ENCODE results near the gene HMCN2. TPM values are rescaled to one million over a fixed set of nuclear protein-coding genes. Genes with fewer than 3 reads are reported as not detected.

Gene HMCN2
- total and polyA plus RNA-seq, 2 donors (not counting 1 experiment from before 2014, with no cell fraction given): 0.01 TPM; not detected in 1

DNA sequence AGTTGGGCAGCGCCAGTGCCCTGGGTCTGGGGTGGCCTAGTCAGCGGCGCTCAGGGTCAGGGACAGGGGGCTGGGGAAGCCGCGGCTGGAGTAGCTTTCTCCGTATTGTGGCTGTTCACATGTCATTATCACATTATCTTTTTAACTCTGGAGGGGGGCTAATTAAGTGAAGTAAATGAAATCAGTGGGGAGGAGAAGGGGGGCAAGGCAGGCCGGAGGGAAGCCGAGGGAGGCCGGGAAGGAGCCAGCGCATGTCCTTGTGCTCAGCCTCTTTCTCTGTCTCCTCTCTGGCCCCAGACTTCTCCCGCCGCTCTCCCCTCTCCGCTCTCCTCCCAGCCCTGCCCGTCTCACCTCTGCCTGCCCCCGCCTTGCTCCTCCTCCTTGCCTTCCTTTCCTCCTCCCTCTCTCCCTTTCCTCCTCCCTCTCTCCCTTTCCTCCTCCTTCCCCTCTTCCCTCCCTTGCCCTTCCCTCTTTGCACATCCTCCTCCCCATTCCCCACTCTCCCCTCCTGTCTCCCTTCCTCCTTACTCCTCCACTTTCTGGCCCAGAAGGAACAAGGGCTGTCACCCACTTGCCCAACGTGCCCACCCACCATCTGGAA, 217.9 kb downstream of the HMCN2 start:
- H3K27ac Mint-ChIP-seq: no peak overlapping the region
- Histone ChIP-seq H3K9me3 (ENCODE audit: control extremely low read depth in 1 of 3, control insufficient read depth in 2 of 3, insufficient read depth in 1 of 3, low read length in 2 of 3) (no peaks in the 10 kb centered on the region), H3K9ac (ENCODE audit: low read length) (no peak overlapping the region), H2AFZ (ENCODE audit: insufficient read depth, low read depth, low read length, poor library complexity, severe bottlenecking) (no peak overlapping the region), H4K20me1 (ENCODE audit: control insufficient read depth, insufficient read depth, low read length, poor library complexity, severe bottlenecking) (no peaks in the 10 kb centered on the region), H3K4me1 (ENCODE audit: control insufficient read depth in 2 of 2, insufficient read depth in 2 of 2, low read length in 2 of 2) (no peaks in the 10 kb centered on the region), H3K27ac (ENCODE audit: low read length in 2 of 2) (no peak overlapping the region), H3K79me2 (ENCODE audit: control insufficient read depth, insufficient read depth, low read length) (no peaks in the 10 kb centered on the region), H3K36me3 (replicated peaks in 1 of 2; ENCODE audit: control extremely low read depth in 1 of 2, control insufficient read depth in 1 of 2, extremely low read depth in 1 of 2, insufficient read depth in 2 of 2, low read length in 1 of 2) (no peaks in the 10 kb centered on the region), H3K4me2 (replicated peaks; ENCODE audit: low read depth, low read length, poor library complexity, severe bottlenecking) (no peak overlapping the region), H3K4me3 (ENCODE audit: control extremely low read depth in 1 of 5, extremely low read depth in 1 of 5, insufficient read depth in 1 of 5, low read depth in 2 of 5, low read length in 4 of 5) (no peak overlapping the region), H3K27me3 (replicated peaks in 1 of 4; ENCODE audit: control extremely low read depth in 1 of 4, control insufficient read depth in 3 of 4, insufficient read depth in 4 of 4, low read length in 3 of 4) (peaks cover 0 to 5% (median 0%) of the 10 kb centered on the region in 4 experiments)
- no peak for ATAC-seq (ENCODE audit: low read depth)
- TF ChIP-seq EZH2 (IDR thresholded peaks at IDR 0.05; ENCODE audit: borderline replicate concordance, insufficient read depth, low read depth, low read length, poor library complexity, severe bottlenecking): no peak
- TF ChIP-seq, protein P1, sequence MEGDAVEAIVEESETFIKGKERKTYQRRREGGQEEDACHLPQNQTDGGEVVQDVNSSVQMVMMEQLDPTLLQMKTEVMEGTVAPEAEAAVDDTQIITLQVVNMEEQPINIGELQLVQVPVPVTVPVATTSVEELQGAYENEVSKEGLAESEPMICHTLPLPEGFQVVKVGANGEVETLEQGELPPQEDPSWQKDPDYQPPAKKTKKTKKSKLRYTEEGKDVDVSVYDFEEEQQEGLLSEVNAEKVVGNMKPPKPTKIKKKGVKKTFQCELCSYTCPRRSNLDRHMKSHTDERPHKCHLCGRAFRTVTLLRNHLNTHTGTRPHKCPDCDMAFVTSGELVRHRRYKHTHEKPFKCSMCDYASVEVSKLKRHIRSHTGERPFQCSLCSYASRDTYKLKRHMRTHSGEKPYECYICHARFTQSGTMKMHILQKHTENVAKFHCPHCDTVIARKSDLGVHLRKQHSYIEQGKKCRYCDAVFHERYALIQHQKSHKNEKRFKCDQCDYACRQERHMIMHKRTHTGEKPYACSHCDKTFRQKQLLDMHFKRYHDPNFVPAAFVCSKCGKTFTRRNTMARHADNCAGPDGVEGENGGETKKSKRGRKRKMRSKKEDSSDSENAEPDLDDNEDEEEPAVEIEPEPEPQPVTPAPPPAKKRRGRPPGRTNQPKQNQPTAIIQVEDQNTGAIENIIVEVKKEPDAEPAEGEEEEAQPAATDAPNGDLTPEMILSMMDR (IDR thresholded peaks at IDR 0.05): no peak
- no peaks in the 10 kb centered on the region for H3K9me3 Mint-ChIP-seq (ENCODE audit: insufficient read depth)
- POLR2A ChIA-PET: no interaction called here
- CTCF ChIA-PET: no interaction called here
- DNase-seq: no peak
- 31% methylated on average over 12 of the region's 16 CpGs for WGBS (ENCODE audit: insufficient coverage)
- peaks cover 23% of the 10 kb centered on the region for H3K27me3 Mint-ChIP-seq
- H3K4me3 Mint-ChIP-seq: no peak overlapping the region
- intact Hi-C loops (cut with micrococcal nuclease): no loop called here
- no peaks in the 10 kb centered on the region for H3K4me1 Mint-ChIP-seq

Small RNA genes lying within 50 kb of the gene (small RNA-seq; reads per million reads assigned to genes)
- not detected for gene RN7SL665P (ENCODE audit: insufficient read length, low read depth, low replicate concordance)

Other genes starting within 250 kb of the HMCN2 start
- 318 and 337 TPM in 2 replicates for gene FNBP1, start 222.6 kb upstream of the HMCN2 start, total RNA-seq
- 42.9 and 58.7 TPM in 2 replicates for gene FNBP1, start 222.6 kb upstream of the HMCN2 start, polyA plus RNA-seq
- gene GPR107, start 211.9 kb upstream of the HMCN2 start, total RNA-seq: 26.8 and 28.1 TPM in 2 replicates
- gene GPR107, start 211.9 kb upstream of the HMCN2 start, polyA plus RNA-seq: 10.4 and 13.4 TPM in 2 replicates
- gene NCS1, start 93.4 kb upstream of the HMCN2 start, total RNA-seq: 0.05 and 0.39 TPM in 2 replicates
- gene NCS1, start 93.4 kb upstream of the HMCN2 start, polyA plus RNA-seq: 0.03 TPM in 1 of 2 replicates, not detected in the other
- 0.44 TPM in 1 of 2 replicates, not detected in the other for gene ASS1, start 179.2 kb downstream of the HMCN2 start, total RNA-seq
- gene ASS1, start 179.2 kb downstream of the HMCN2 start, polyA plus RNA-seq: 0.30 and 0.49 TPM in 2 replicates